GM18951 (cell line): Measurements from ENCODE around the gene CTNNA3.

Source experiments
- POLR2A ChIP-seq: IDR thresholded peaks from 4 replicates; pipeline ENCODE4 v1.6.1; 2011; ENCODE audit warnings: mild to moderate bottlenecking; ENCODE audit not compliant: insufficient read length, insufficient read depth; ENCODE audit errors: extremely low read depth
- in situ Hi-C: fragments of 300-500 bp; cut with MboI; formaldehyde crosslinking; loops from one replicate; pipeline ENCODE4 v1.12.0; 2022; ENCODE audit warnings: low sequenced_read_pairs, mixed read lengths, inconsistent platforms; ENCODE audit not compliant: unreplicated experiment

Gene CTNNA3

DNA sequence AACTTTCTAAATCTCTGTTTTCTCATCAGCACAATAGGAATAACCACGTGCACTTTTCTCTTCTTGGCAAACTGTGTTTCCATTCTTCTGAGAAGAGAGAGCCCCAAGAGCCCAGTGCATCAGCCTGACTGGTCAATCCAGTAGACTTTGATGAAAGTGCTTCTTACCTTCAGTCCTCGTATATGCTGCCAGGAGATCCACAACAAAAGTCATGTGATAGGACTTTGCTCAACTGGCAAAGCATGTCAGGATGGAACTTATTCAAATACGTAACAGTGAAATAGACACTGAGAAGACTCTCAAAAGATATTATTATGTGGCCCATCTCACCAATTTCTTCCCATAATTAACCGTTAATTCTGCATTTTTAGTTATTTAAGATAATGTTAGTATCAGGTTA lies 1801.6 kb downstream of the CTNNA3 start:
- in situ Hi-C loops, result no loop called here

DNA sequence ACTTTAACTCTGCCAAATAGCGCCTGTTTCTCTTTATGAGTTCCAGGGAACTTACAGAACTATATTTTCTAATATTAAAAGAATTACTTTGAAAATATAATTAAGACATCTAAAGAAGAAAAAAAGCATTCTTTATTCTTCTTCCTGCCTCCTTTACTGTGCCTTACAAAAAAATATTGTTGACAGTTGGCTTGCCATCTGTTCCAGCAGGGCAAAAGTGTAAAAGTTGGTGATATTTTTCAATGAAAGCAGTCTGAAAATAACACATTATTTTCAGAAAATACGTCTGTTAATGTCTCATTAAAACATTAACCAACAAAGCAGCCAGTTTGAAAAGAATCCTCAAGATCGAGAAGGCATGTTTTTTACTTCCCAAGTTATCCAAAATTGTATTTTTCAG lies 1802.3 kb downstream of the CTNNA3 start:
- no peak for TF ChIP-seq POLR2A
- in situ Hi-C loops, result no loop called here

More for the DNA sequence above, 1801.6 kb downstream of the CTNNA3 start:
- TF ChIP-seq POLR2A, result no peak

DNA sequence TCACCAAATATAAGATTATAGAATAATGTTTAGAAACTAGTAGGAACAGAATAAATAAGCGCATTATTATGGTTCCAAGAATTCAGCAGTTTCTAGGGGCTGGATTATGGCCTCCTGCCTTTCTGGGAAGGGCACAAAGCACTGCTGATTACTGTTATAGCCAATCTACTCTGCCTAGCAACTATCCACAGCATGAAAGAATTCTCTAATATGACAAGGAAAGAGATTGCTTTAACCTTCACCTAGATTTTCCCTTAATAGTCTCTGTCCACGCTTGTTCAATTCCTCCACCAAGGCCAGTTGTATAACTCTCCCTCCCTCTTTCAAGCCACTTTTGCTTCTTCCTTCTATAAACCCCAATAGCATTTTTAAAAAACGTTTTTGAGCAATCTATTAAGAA lies 1803.7 kb downstream of the CTNNA3 start:
- no peak for TF ChIP-seq POLR2A
- in situ Hi-C loops, result no loop called here

DNA sequence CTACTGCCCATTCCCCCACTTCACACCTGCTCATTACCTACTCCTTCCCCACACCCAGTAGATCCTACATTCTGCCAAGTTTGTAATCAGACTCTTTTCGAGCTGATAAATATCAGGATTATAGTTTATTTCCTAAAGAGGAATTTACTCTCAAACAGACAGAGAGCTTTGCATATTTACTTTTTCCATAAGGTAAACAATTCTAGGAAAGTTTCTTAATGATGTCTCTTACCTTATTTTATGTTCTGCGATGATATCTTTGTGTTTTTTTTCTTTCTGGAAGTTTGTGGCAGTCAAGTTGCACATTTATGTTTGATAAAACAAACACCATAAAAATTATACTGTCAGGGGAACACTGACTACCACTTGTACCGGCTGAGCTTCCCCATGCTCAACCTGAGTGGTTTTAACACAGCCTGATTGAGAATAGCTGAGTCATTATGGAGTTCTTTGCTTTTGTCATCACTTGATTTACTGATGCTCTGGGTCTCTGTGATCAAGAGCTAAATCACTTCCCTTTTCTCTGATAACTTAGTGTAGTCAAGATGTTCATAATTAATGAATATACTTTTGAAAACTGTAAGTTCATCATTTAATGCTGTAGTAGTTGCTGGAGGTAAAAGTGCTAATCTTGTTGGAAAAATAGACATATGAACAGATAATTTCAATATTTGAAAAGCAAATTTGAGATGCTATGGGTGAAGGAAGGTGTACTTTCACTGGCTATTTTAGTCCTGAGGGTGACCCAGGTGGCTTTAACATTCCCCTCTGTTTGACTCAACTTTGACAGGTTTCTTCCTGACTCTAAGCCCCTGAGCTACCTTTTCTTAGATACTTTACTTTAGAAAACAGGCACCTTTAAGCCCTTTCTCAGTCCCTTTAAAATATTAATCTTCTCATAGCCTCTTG lies 1804.7 kb downstream of the CTNNA3 start:
- in situ Hi-C loops, result no loop called here
- TF ChIP-seq POLR2A, result no peak

DNA sequence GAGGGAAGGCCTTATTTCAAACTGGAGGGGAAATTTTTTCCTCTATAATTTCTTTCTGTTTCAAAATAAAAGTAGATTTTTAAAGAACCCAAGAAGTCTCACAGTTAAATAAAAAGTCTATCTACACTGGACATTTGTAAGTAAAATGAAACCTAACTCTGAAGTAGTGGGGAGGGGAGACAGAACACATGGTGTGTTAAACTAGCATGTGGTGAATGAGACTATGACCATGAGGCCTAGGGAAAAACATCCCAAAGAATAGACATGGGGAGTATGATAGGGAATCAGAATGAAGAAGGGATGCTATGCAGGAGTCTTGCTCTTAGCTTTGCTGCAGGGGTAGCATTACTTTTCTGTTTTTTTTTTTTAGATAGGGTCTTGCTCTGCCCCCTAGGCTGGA lies 1831.5 kb downstream of the CTNNA3 start:
- TF ChIP-seq POLR2A, result no peak
- in situ Hi-C loops, result no loop called here

DNA sequence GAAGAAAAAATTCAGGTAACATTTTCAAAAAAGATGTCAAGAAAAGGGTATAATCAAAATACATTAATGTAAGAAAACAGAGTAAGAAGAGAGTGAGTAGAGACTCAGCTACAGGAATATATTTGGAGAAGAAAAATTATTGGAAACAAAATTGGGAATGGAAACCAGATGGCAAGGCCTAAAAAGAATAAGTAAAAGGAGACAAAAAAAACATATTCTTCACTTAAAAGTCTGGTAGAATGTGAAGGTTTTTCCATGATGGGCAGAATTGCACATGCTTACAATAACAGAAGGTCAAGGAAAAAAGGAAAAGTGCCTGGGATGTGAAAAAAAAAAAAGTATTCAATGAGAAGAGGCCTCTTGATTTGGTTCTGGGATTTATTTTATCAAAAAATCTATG lies 1832.0 kb downstream of the CTNNA3 start:
- TF ChIP-seq POLR2A, result no peak
- in situ Hi-C loops, result no loop called here
